Adrenal gland (tissue), 5 donors: Measurements from ENCODE around the gene CYTH3.

Experiments
- POLR2A ChIP-seq, 2 donors: fragments of 450-650 bp; IDR thresholded peaks; one replicate each; pipeline ENCODE4 v1.6.1; 2017; ENCODE audit warnings: antibody characterized with exemption in 2 of 2, mild to moderate bottlenecking in 2 of 2, moderate library complexity in 1 of 2
- TF ChIP-seq, protein P1 (sequence below), 6 experiments: fragments of 450-650 bp in 4 of 6; fragments of 200-600 bp in 2 of 6; sonication (generic) in 1 of 6; IDR thresholded peaks; 1 replicate in 5 of 6; 2 replicates in 1 of 6; pipeline versions ENCODE4 v1.5.1 to v1.8.0; 2016 to 2021; ENCODE audit warnings: antibody characterized with exemption in 6 of 6, mild to moderate bottlenecking in 2 of 6, moderate library complexity in 1 of 6
- donor health status: DM: no; HTN: no; CAD: no.

GRCh38 chr7:6168477-6168868 lies 104.0 kb downstream of the CYTH3 start:
- TF ChIP-seq, protein P1, sequence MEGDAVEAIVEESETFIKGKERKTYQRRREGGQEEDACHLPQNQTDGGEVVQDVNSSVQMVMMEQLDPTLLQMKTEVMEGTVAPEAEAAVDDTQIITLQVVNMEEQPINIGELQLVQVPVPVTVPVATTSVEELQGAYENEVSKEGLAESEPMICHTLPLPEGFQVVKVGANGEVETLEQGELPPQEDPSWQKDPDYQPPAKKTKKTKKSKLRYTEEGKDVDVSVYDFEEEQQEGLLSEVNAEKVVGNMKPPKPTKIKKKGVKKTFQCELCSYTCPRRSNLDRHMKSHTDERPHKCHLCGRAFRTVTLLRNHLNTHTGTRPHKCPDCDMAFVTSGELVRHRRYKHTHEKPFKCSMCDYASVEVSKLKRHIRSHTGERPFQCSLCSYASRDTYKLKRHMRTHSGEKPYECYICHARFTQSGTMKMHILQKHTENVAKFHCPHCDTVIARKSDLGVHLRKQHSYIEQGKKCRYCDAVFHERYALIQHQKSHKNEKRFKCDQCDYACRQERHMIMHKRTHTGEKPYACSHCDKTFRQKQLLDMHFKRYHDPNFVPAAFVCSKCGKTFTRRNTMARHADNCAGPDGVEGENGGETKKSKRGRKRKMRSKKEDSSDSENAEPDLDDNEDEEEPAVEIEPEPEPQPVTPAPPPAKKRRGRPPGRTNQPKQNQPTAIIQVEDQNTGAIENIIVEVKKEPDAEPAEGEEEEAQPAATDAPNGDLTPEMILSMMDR (IDR thresholded peaks at IDR 0.05): no peak
- no peak for TF ChIP-seq POLR2A (IDR thresholded peaks at IDR 0.05)
